ENCODE results near the gene FUS. TPM values are rescaled to one million over a fixed set of nuclear protein-coding genes. Genes with fewer than 3 reads are reported as not detected.

FUS gene
- total RNA-seq, 2 donors from 2014 or later, result 134 to 252 TPM

DNA sequence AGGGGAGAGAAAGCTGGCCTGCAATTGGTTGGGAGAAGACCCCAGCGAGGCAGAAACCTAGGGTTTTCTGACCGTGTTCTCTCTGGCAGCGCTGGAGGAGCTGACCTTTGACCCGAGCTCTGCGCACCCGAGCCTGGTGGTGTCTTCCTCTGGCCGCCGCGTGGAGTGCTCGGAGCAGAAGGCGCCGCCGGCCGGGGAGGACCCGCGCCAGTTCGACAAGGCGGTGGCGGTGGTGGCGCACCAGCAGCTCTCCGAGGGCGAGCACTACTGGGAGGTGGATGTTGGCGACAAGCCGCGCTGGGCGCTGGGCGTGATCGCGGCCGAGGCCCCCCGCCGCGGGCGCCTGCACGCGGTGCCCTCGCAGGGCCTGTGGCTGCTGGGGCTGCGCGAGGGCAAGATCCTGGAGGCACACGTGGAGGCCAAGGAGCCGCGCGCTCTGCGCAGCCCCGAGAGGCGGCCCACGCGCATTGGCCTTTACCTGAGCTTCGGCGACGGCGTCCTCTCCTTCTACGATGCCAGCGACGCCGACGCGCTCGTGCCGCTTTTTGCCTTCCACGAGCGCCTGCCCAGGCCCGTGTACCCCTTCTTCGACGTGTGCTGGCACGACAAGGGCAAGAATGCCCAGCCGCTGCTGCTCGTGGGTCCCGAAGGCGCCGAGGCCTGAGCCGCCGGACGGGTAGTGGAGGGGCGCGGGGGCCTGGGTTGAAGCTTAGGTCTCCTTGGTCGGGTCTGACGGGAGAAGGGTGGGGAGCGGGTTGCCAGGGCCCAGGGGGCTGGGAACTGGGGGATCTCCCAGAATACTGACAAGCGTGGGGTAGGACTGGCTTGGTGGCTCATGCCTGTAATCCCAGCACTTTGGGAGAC lies 44.4 kb downstream of the FUS start:
- Histone ChIP-seq H3K4me3 (no peak overlapping the region), H3K27me3 (no peaks in the 10 kb centered on the region), H3K9me3 (no peaks in the 10 kb centered on the region), H3K9ac (ENCODE audit: low read depth in 2 of 2, low read length in 2 of 2) (no peak overlapping the region), H3K4me1 (no peaks in the 10 kb centered on the region), H3K27ac (no peak overlapping the region), H3K36me3 (no peaks in the 10 kb centered on the region)
- TF ChIP-seq, protein P1, sequence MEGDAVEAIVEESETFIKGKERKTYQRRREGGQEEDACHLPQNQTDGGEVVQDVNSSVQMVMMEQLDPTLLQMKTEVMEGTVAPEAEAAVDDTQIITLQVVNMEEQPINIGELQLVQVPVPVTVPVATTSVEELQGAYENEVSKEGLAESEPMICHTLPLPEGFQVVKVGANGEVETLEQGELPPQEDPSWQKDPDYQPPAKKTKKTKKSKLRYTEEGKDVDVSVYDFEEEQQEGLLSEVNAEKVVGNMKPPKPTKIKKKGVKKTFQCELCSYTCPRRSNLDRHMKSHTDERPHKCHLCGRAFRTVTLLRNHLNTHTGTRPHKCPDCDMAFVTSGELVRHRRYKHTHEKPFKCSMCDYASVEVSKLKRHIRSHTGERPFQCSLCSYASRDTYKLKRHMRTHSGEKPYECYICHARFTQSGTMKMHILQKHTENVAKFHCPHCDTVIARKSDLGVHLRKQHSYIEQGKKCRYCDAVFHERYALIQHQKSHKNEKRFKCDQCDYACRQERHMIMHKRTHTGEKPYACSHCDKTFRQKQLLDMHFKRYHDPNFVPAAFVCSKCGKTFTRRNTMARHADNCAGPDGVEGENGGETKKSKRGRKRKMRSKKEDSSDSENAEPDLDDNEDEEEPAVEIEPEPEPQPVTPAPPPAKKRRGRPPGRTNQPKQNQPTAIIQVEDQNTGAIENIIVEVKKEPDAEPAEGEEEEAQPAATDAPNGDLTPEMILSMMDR (IDR thresholded peaks at IDR 0.05), result no peak
- no peak for DNase-seq
- intact Hi-C loops (cut with DNase I), result no loop called here

DNA sequence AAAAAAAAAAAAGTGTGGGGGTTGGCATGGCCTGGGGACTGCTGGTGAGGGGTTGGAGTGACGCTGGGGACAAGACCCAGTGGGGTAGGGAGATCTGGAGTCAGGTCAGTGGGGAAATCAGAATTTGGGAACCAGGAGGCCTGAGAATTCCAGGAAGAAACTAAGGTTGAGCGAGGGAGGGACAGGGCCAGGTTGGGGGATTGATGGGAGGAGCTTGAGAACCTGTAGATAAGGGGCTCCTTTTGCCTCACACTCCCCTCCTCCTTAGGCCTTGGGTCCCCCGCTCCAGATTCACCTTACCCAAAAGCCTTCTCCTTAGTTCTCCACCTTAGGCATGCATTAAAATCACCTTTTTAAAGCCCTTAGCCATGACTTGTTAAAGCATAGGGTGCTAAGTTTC lies 45.3 kb downstream of the FUS start:
- H3K9ac ChIP-seq (ENCODE audit: low read depth in 2 of 2, low read length in 2 of 2), result no peak overlapping the region
- no peak overlapping the region for H3K4me3 ChIP-seq
- H3K27me3 ChIP-seq, result no peaks in the 10 kb centered on the region
- intact Hi-C loops (cut with DNase I), result no loop called here
- H3K9me3 ChIP-seq, result no peaks in the 10 kb centered on the region
- no peaks in the 10 kb centered on the region for H3K36me3 ChIP-seq
- no peak for DNase-seq
- no peak overlapping the region for H3K27ac ChIP-seq
- TF ChIP-seq, protein P1 (IDR thresholded peaks at IDR 0.05), result no peak
- no peaks in the 10 kb centered on the region for H3K4me1 ChIP-seq

DNA sequence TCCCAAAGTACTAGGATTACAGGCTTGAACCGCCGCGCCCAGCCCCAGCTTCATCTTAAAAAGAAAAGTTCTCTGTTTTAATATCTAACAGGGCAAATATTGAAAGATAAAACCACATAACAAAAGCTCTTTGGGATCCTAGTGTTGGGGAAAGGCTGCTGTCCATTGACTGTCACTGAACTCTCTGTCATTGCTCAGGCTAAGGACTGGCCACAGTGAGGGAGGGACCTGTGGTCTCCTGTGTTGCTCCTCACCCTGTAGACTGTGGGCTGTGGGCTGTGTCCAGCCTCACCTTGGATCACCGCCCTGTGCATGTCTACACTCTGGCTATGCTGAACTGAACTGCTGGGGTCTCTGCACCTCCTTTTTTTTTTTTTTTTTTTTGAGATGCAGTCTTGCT lies 48.3 kb downstream of the FUS start:
- no peak for DNase-seq
- Histone ChIP-seq H3K27ac (no peak overlapping the region), H3K27me3 (no peaks in the 10 kb centered on the region), H3K9me3 (no peaks in the 10 kb centered on the region), H3K4me1 (no peaks in the 10 kb centered on the region), H3K36me3 (no peaks in the 10 kb centered on the region), H3K4me3 (no peak overlapping the region), H3K9ac (ENCODE audit: low read depth in 2 of 2, low read length in 2 of 2) (no peak overlapping the region)
- TF ChIP-seq, protein P1 (IDR thresholded peaks at IDR 0.05), result no peak
- intact Hi-C loops (cut with DNase I), result no loop called here

DNA sequence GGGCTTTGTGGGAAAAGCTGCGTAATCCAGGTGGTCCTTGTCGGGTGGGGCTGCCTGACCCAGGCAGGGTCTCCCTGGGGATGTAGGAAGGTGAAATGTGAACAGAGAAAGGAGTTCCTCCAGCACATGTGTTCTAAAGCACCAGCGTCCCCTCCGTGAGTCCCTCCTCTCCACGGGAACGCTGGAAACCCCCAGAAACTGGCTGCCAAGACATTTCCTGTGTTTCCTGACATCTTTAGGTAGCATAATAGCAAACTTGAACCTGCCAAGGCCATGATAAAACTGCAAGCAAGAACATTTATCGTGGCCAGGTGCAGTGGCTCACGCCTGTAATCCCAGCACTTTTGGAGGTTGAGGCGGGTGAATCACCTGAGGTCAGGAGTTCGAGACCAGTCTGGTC lies 49.6 kb downstream of the FUS start:
- intact Hi-C loops (cut with DNase I), result no loop called here
- Histone ChIP-seq H3K4me3 (no peak overlapping the region), H3K9ac (ENCODE audit: low read depth in 2 of 2, low read length in 2 of 2) (no peak overlapping the region), H3K36me3 (no peaks in the 10 kb centered on the region), H3K27me3 (no peaks in the 10 kb centered on the region), H3K9me3 (no peaks in the 10 kb centered on the region), H3K27ac (no peak overlapping the region), H3K4me1 (no peaks in the 10 kb centered on the region)
- no peak for DNase-seq
- TF ChIP-seq, protein P1 (IDR thresholded peaks at IDR 0.05), result no peak

DNA sequence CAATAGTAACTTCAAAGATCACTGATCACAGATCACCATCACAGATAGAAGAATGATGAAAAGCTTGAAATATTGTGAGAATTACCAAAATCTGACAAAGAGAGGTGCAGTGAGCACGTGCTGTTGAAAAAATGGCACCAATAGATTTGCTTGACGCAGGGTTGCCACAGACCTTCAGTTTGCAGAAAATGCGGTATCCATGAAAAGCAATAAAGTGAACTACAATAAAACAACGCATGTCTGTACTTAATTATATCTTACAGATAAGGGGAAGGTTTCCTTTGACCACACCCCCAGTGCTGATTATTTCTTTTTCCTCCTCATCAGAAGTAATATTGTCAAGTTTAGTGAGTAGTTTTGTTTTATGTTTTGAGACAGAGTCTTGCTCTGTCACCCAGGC lies 58.1 kb downstream of the FUS start:
- intact Hi-C loops (cut with DNase I), result no loop called here
- H3K4me1 ChIP-seq, result no peaks in the 10 kb centered on the region
- no peaks in the 10 kb centered on the region for H3K27me3 ChIP-seq

More for the DNA sequence above, 58.1 kb downstream of the FUS start:
- DNase-seq, result no peak
- Histone ChIP-seq H3K4me3 (no peak overlapping the region), H3K36me3 (no peaks in the 10 kb centered on the region), H3K9me3 (no peaks in the 10 kb centered on the region), H3K9ac (ENCODE audit: low read depth in 2 of 2, low read length in 2 of 2) (no peak overlapping the region), H3K27ac (no peak overlapping the region)
- TF ChIP-seq, protein P1 (IDR thresholded peaks at IDR 0.05), result no peak

Other genes starting within 250 kb of the FUS start
- gene ORAI3, start 231.1 kb upstream of the FUS start, total RNA-seq, result 10 to 100 TPM; 14.3 to 22.1 TPM
- gene SETD1A, start 222.4 kb upstream of the FUS start, total RNA-seq, result 10 to 100 TPM; 11.6 to 15.9 TPM
- gene HSD3B7, start 194.9 kb upstream of the FUS start, total RNA-seq, result 10 to 100 TPM; 19.0 to 20.9 TPM
- under 1 TPM; 0.35 to 0.52 TPM for gene STX1B, start 169.5 kb upstream of the FUS start, total RNA-seq
- 10 to 100 TPM; 70.8 to 71.4 TPM for gene STX4, start 146.6 kb upstream of the FUS start, total RNA-seq
- 10 to 100 TPM in 1 of 2 donors, 1 to 10 TPM in 1; 7.8 to 12.8 TPM for gene ZNF668, start 105.9 kb upstream of the FUS start, total RNA-seq
- gene ZNF646, start 105.7 kb upstream of the FUS start, total RNA-seq, result 10 to 100 TPM; 18.4 to 20.0 TPM
- 1 to 10 TPM in 1 of 2 donors, under 1 TPM in 1; 0.77 to 2.6 TPM for gene PRSS53, start 91.2 kb upstream of the FUS start, total RNA-seq
- 10 to 100 TPM; 39.5 to 50.3 TPM for gene VKORC1, start 85.3 kb upstream of the FUS start, total RNA-seq
- 10 to 100 TPM; 41.3 to 43.4 TPM for gene BCKDK, start 71.8 kb upstream of the FUS start, total RNA-seq
- gene KAT8, start 62.5 kb upstream of the FUS start, total RNA-seq, result 10 to 100 TPM; 42.2 to 69.5 TPM
- gene PRSS8, start 44.4 kb upstream of the FUS start, total RNA-seq, result 100 to 1,000 TPM; 337 to 347 TPM
- 1 to 10 TPM; 3.6 to 6.4 TPM for gene PRSS36, start 30.1 kb upstream of the FUS start, total RNA-seq
- gene PYCARD, start 22.6 kb downstream of the FUS start, total RNA-seq, result 100 to 1,000 TPM; 118 to 119 TPM
- under 1 TPM in 1 of 2 donors, not detected in 1; 0.02 TPM for gene TRIM72, start 34.0 kb downstream of the FUS start, total RNA-seq
- not detected for gene PYDC1, start 37.0 kb downstream of the FUS start, total RNA-seq
- gene ITGAM, start 79.8 kb downstream of the FUS start, total RNA-seq, result 1 to 10 TPM; 2.7 to 3.7 TPM
- 1 to 10 TPM; 1.4 to 5.9 TPM for gene ITGAX, start 175.0 kb downstream of the FUS start, total RNA-seq
- under 1 TPM in 1 of 2 donors, not detected in 1; 0.05 TPM for gene ITGAD, start 213.2 kb downstream of the FUS start, total RNA-seq
- not detected for gene COX6A2, start 248.2 kb downstream of the FUS start, total RNA-seq

Data from colonic mucosa (tissue), 4 donors.